Tibial nerve (tissue), 4 donors: ENCODE measurements around the gene VWA8.

Source experiments
- EP300 ChIP-seq, 2 donors: sonication (generic); formaldehyde crosslinking; IDR thresholded peaks; one replicate each; pipeline ENCODE4 v1.6.1; 2017; ENCODE audit warnings: antibody characterized with exemption in 2 of 2, mild to moderate bottlenecking in 1 of 2
- POLR2A ChIP-seq, 2 donors: fragments of 450-650 bp; IDR thresholded peaks; one replicate each; pipeline ENCODE4 v1.6.1; 2017; ENCODE audit warnings: antibody characterized with exemption in 2 of 2, mild to moderate bottlenecking in 2 of 2, moderate library complexity in 2 of 2
- TF ChIP-seq, protein P1 (sequence below), 5 experiments: fragments of 200-600 bp in 3 of 5; fragments of 450-650 bp in 2 of 5; sonication (generic) in 3 of 5; IDR thresholded peaks; one replicate each; pipeline ENCODE4 v1.5.1; 2016 to 2019; ENCODE audit warnings: antibody characterized with exemption in 5 of 5, mild to moderate bottlenecking in 3 of 5, moderate library complexity in 2 of 5

- TF ChIP-seq, protein P1, sequence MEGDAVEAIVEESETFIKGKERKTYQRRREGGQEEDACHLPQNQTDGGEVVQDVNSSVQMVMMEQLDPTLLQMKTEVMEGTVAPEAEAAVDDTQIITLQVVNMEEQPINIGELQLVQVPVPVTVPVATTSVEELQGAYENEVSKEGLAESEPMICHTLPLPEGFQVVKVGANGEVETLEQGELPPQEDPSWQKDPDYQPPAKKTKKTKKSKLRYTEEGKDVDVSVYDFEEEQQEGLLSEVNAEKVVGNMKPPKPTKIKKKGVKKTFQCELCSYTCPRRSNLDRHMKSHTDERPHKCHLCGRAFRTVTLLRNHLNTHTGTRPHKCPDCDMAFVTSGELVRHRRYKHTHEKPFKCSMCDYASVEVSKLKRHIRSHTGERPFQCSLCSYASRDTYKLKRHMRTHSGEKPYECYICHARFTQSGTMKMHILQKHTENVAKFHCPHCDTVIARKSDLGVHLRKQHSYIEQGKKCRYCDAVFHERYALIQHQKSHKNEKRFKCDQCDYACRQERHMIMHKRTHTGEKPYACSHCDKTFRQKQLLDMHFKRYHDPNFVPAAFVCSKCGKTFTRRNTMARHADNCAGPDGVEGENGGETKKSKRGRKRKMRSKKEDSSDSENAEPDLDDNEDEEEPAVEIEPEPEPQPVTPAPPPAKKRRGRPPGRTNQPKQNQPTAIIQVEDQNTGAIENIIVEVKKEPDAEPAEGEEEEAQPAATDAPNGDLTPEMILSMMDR (IDR thresholded peaks at IDR 0.05): no peak
- no peak for TF ChIP-seq POLR2A (IDR thresholded peaks at IDR 0.05)
- TF ChIP-seq EP300 (IDR thresholded peaks at IDR 0.05): no peak
Measured at GRCh38 chr13:41746259-41746658, 214.7 kb downstream of the VWA8 start.
